ENCODE results near the gene POU2F3. TPM values are rescaled to one million over a fixed set of nuclear protein-coding genes. Genes with fewer than 3 reads are reported as not detected.

POU2F3 gene
- total RNA-seq, 1 donor from 2014 or later: 0.98 TPM

- no peaks in the 10 kb centered on the region for H3K27me3 Mint-ChIP-seq (ENCODE audit: low read depth)
- DNase-seq (ENCODE audit: low spot score in 2 of 2, unreplicated experiment in 2 of 2): no peak
- H3K27ac Mint-ChIP-seq: no peak overlapping the region
- H3K9me3 Mint-ChIP-seq: no peaks in the 10 kb centered on the region
- H3K36me3 Mint-ChIP-seq: peaks cover 9% of the 10 kb centered on the region
- H3K4me3 Mint-ChIP-seq: no peak overlapping the region
- peaks cover 19% of the 10 kb centered on the region for H3K4me1 Mint-ChIP-seq
- no peak for TF ChIP-seq CTCF (IDR thresholded peaks at IDR 0.05; ENCODE audit: unreplicated experiment)
Observed at GRCh38 chr11:120354068-120354467, 114.1 kb downstream of the POU2F3 start.

- Mint-ChIP-seq H3K27ac (no peak overlapping the region), H3K36me3 (peaks cover 13% of the 10 kb centered on the region), H3K4me3 (no peak overlapping the region), H3K27me3 (ENCODE audit: low read depth) (no peaks in the 10 kb centered on the region), H3K4me1 (peaks cover 12% of the 10 kb centered on the region), H3K9me3 (peaks cover 4% of the 10 kb centered on the region)
- no peak for DNase-seq (ENCODE audit: low spot score in 2 of 2, unreplicated experiment in 2 of 2)
- TF ChIP-seq CTCF (IDR thresholded peaks at IDR 0.05; ENCODE audit: unreplicated experiment): no peak
Observed at GRCh38 chr11:120354779-120355178, 114.8 kb downstream of the POU2F3 start.

GRCh38 chr11:120357620-120358019 lies 117.7 kb downstream of the POU2F3 start:
- Mint-ChIP-seq H3K4me1 (peaks cover 6% of the 10 kb centered on the region), H3K27me3 (ENCODE audit: low read depth) (no peaks in the 10 kb centered on the region), H3K27ac (no peak overlapping the region), H3K4me3 (no peak overlapping the region), H3K36me3 (peaks cover 15% of the 10 kb centered on the region), H3K9me3 (peaks cover 7% of the 10 kb centered on the region)
- DNase-seq (ENCODE audit: low spot score in 2 of 2, unreplicated experiment in 2 of 2): no peak
- no peak for TF ChIP-seq CTCF (IDR thresholded peaks at IDR 0.05; ENCODE audit: unreplicated experiment)

- no peak for TF ChIP-seq CTCF (IDR thresholded peaks at IDR 0.05; ENCODE audit: unreplicated experiment)
- Mint-ChIP-seq H3K4me3 (no peak overlapping the region), H3K27ac (no peak overlapping the region), H3K36me3 (peaks cover 12% of the 10 kb centered on the region), H3K9me3 (peaks cover 7% of the 10 kb centered on the region), H3K4me1 (peaks cover 3% of the 10 kb centered on the region), H3K27me3 (ENCODE audit: low read depth) (no peaks in the 10 kb centered on the region)
- DNase-seq (ENCODE audit: low spot score in 2 of 2, unreplicated experiment in 2 of 2): no peak
Observed at GRCh38 chr11:120358729-120359128, 118.8 kb downstream of the POU2F3 start.

GRCh38 chr11:120363436-120363835 lies 123.5 kb downstream of the POU2F3 start:
- H3K4me3 Mint-ChIP-seq: no peak overlapping the region
- no peak for DNase-seq (ENCODE audit: low spot score in 2 of 2, unreplicated experiment in 2 of 2)
- no peak overlapping the region for H3K27ac Mint-ChIP-seq
- peaks cover 6% of the 10 kb centered on the region for H3K36me3 Mint-ChIP-seq
- peaks cover 7% of the 10 kb centered on the region for H3K9me3 Mint-ChIP-seq
- H3K4me1 Mint-ChIP-seq: no peaks in the 10 kb centered on the region
- no peaks in the 10 kb centered on the region for H3K27me3 Mint-ChIP-seq (ENCODE audit: low read depth)
- no peak for TF ChIP-seq CTCF (IDR thresholded peaks at IDR 0.05; ENCODE audit: unreplicated experiment)

- Mint-ChIP-seq H3K4me3 (no peak overlapping the region), H3K36me3 (no peaks in the 10 kb centered on the region), H3K27ac (no peak overlapping the region), H3K4me1 (peaks cover 2% of the 10 kb centered on the region), H3K9me3 (no peaks in the 10 kb centered on the region), H3K27me3 (ENCODE audit: low read depth) (no peaks in the 10 kb centered on the region)
- no peak for DNase-seq (ENCODE audit: low spot score in 2 of 2, unreplicated experiment in 2 of 2)
- TF ChIP-seq CTCF (IDR thresholded peaks at IDR 0.05; ENCODE audit: unreplicated experiment): no peak
Observed at GRCh38 chr11:120365512-120365911, 125.6 kb downstream of the POU2F3 start.
